Body of pancreas (tissue), 4 donors: ENCODE results near the gene CAPN1. TPM values are rescaled to one million over a fixed set of nuclear protein-coding genes. Genes with fewer than 3 reads are reported as not detected.
"Not testable (repeated sequence)": the region's sequence is repeated elsewhere in the genome, so short reads cannot be mapped to it uniquely, and the experiment has no call there.

Source experiments
- ATAC-seq: fragments of 150-250 bp; one replicate; pipeline ENCODE4 v1.9.1; 2016
- DNase-seq, 4 donors: peaks; one replicate each; pipeline ENCODE4 v3.0.0-alpha.2; 2019
- H3K27ac ChIP-seq, 4 donors: fragments of 200-600 bp; sonication (generic); 1 replicate in 3 of 4; 2 replicates in 1 of 4; pipeline versions ENCODE4 v1.5.1 to v1.6.1; 2016 to 2019; ENCODE audit warnings: mild to moderate bottlenecking in 1 of 4, mixed read lengths in 1 of 4, moderate library complexity in 1 of 4
- H3K27me3 ChIP-seq, 2 donors: fragments of 200-600 bp; sonication (generic); one replicate each; pipeline ENCODE4 v1.6.0; 2016; ENCODE audit warnings: mild to moderate bottlenecking in 1 of 2
- H3K36me3 ChIP-seq, 2 donors: fragments of 200-600 bp; sonication (generic); replicated peaks in 1 of 2; 2 replicates each; pipeline ENCODE4 v1.5.1; 2016; ENCODE audit warnings: low read depth in 2 of 2; ENCODE audit not compliant: insufficient read depth in 1 of 2
- H3K4me1 ChIP-seq: fragments of 200-600 bp; sonication (generic); one replicate; pipeline ENCODE4 v1.6.0; 2016
- H3K4me3 ChIP-seq, 2 donors: fragments of 200-600 bp; sonication (generic); 1 replicate in 1 of 2; 2 replicates in 1 of 2; pipeline ENCODE4 v1.5.1; 2016 to 2019
- H3K9me3 ChIP-seq, 3 donors: fragments of 200-600 bp; sonication (generic); 1 replicate in 2 of 3; 2 replicates in 1 of 3; pipeline ENCODE4 v1.5.1; 2016
- CTCF ChIP-seq, 7 experiments: fragments of 450-650 bp in 4 of 7; fragments of 200-600 bp in 3 of 7; sonication (generic) in 3 of 7; IDR thresholded peaks; one replicate each; pipeline ENCODE4 v1.5.1; 2016 to 2019; ENCODE audit warnings: antibody characterized with exemption in 7 of 7
- POLR2A ChIP-seq, 3 donors: fragments of 450-650 bp; IDR thresholded peaks; one replicate each; pipeline ENCODE4 v1.6.1; 2016; ENCODE audit warnings: antibody characterized with exemption in 3 of 3, mild to moderate bottlenecking in 2 of 3
- WGBS, 2 donors: methylation state at CpG; one replicate each; pipeline ENCODE4 v1.1.5; 2017; 5-methylcytosine and 5-hydroxymethylcytosine counted together
- intact Hi-C: fragments of 100-400 bp; cut with DNase I; formaldehyde crosslinking; loops from one replicate; pipeline ENCODE4 v1.15.1; 2023
- total RNA-seq, 2 donors: library from RNA; depleted of rRNA; stranded (reverse); fragments of >200 nt; gene quantifications; one replicate each; pipeline ENCODE4 v1.1.0, GENCODE V29; 2016

The CAPN1 gene
- total RNA-seq, 2 donors from 2014 or later, result 142 to 245 TPM

DNA sequence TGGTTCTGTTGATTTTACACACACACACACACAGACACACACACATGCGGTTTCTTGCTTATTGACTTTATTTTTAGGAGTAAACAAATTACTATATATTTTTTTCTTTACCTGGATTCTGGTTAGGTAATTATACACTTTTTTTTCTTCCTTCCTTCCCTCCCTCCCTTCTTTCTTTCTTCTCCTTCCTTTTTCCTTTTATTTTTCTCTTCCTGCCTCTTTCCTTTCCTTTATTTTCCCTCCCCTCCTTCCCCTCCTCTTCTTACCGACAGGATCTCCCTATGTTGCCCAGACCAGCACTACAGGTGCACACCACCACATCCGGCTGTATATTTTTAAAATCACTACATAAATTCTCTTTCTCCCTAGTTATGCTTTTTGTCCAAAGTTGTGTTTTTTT, 14.8 kb upstream of the CAPN1 start:
- H3K27ac ChIP-seq, result no peak overlapping the region
- intact Hi-C loops, result no loop called here
- H3K4me3 ChIP-seq, result no peak overlapping the region
- TF ChIP-seq CTCF (IDR thresholded peaks at IDR 0.05) (no peak), POLR2A (IDR thresholded peaks at IDR 0.05) (no peak)
- ATAC-seq, result no peak
- H3K27me3 ChIP-seq, result no peaks in the 10 kb centered on the region
- H3K36me3 ChIP-seq, result no peaks in the 10 kb centered on the region
- no peaks in the 10 kb centered on the region for H3K9me3 ChIP-seq
- peaks cover 9% of the 10 kb centered on the region for H3K4me1 ChIP-seq
- no peak for DNase-seq
- 71% methylated on average over 3 of the region's 3 CpGs for WGBS, 2 donors

- ATAC-seq, result no peak
- WGBS, 2 donors, result 84 to 88% methylated on average over 3 of the region's 3 CpGs
- TF ChIP-seq CTCF (IDR thresholded peaks at IDR 0.05) (no peak), POLR2A (IDR thresholded peaks at IDR 0.05) (no peak)
Measured at GRCh38 chr11:65167656-65168055, 14.1 kb upstream of the CAPN1 start.

DNA sequence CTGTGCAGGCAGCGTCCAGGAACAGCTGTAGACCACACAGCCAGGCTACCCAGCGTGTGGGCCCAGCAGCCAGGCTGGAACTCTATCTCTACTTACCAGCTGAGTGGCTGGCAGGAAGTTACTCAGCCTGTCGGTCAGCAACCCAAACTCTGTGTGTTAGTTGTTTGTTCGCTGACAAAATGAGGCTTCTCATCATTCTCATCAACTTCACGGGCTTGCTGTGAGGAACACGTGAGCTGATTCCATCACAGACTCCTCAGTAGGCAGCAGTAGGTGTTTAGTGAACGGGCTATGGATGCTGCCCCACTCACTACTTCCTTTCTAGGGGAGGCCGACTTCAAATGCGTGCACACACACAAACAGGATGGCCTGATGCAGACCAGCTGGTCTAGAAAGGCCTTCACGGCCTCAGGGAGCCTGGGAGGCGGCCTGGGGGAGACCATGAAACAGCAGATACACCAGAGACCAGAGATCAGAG, 12.5 kb upstream of the CAPN1 start:
- Histone ChIP-seq H3K27me3 (no peaks in the 10 kb centered on the region), H3K4me3 (no peak overlapping the region), H3K9me3 (no peaks in the 10 kb centered on the region), H3K36me3 (no peaks in the 10 kb centered on the region), H3K4me1 (peaks cover 9% of the 10 kb centered on the region), H3K27ac (no peak overlapping the region)
- intact Hi-C loops, result no loop called here
- DNase-seq (no peak), ATAC-seq (no peak)
- 72 to 91% methylated on average over 7 to 11 of the region's 11 CpGs for WGBS, 2 donors
- TF ChIP-seq POLR2A (IDR thresholded peaks at IDR 0.05) (no peak), CTCF (IDR thresholded peaks at IDR 0.05) (no peak)

More at GRCh38 chr11:65167656-65168055, 14.1 kb upstream of the CAPN1 start:
- H3K27me3 ChIP-seq, result no peaks in the 10 kb centered on the region
- H3K4me3 ChIP-seq, result no peak overlapping the region
- no peaks in the 10 kb centered on the region for H3K36me3 ChIP-seq
- no peak for DNase-seq
- peaks cover 9% of the 10 kb centered on the region for H3K4me1 ChIP-seq
- H3K9me3 ChIP-seq, result no peaks in the 10 kb centered on the region
- intact Hi-C loops, result no loop called here
- H3K27ac ChIP-seq, result no peak overlapping the region

DNA sequence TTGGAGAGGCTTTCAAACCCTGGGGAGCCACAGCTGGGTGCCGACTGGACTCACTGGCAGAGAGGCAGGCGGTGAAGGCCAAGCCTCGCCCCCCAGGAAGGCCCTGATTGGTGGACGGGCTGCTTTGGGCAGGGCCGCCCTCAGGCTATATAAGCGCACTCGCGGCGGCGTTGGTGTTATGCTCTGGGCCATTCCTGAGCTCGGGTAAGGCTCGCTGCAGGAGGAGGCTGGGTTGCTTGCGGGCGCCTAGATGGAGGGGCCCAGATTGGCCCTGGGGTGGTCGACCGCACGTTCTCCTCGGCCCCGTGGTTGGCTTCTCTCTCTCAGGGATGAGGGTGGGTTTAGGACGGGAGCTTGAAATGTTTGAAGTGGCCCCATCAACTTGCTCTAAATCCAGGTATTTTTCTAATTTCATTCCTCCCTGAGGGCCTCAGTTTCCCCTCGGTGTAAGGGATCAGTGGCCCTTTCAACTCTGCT, 11.6 kb upstream of the CAPN1 start, which contains the start of gene SPDYC:
Gene SPDYC (plus strand): TSS at position 176 of the 477 bp plus-strand sequence. CDS start 1,125 bp downstream, outside the sequence.
- Histone ChIP-seq H3K27ac (no peak within 1 kb of the TSS), H3K27me3 (no peaks in the 10 kb centered on the region), H3K36me3 (no peaks in the 10 kb centered on the region), H3K4me3 (no peak within 1 kb of the TSS), H3K9me3 (no peaks in the 10 kb centered on the region), H3K4me1 (peaks cover 9% of the 10 kb centered on the region)
- 91 to 95% methylated on average over 12 to 21 of the region's 21 CpGs for WGBS, 2 donors
- TF ChIP-seq POLR2A (IDR thresholded peaks at IDR 0.05), result no peak
- TF ChIP-seq CTCF (IDR thresholded peaks at IDR 0.05), result no peak
- intact Hi-C loops, result no loop called here
- DNase-seq, result no peak
- ATAC-seq, result no peak

DNA sequence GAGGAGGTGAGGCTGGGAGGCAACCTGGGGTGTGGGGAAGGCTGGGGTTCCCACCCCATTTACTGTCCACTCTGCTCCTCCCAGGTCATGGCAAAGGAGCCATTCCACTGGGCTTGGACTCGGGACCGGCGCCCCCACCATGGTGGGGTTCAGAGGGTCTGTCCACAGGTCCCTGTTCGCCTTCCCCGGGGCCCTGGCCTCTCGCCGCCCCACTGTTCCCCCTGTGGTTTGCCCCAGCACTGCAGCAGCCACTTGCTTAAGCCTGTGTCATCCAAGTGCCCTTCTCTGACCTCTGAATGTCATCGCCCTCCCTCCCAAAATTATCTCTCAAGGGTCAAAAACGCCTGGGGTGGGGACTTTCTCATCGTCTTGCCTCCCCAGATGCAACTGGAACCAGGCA, 9.1 kb upstream of the CAPN1 start:
- intact Hi-C loops, result no loop called here
- H3K27ac ChIP-seq, result no peak overlapping the region

GRCh38 chr11:65174571-65175010, 7.1 kb upstream of the CAPN1 start:
- H3K4me1 ChIP-seq, ATAC-seq, DNase-seq, intact Hi-C loops, H3K9me3 ChIP-seq, H3K27ac ChIP-seq, H3K4me3 ChIP-seq, H3K27me3 ChIP-seq, H3K36me3 ChIP-seq: not testable (repeated sequence)
- 43 to 50% methylated on average over 2 of the region's 2 CpGs for WGBS, 2 donors

More for the DNA sequence above, 9.1 kb upstream of the CAPN1 start:
- 75 to 79% methylated on average over 9 of the region's 10 CpGs for WGBS, 2 donors
- Histone ChIP-seq H3K27me3 (no peaks in the 10 kb centered on the region), H3K9me3 (no peaks in the 10 kb centered on the region), H3K4me1 (no peaks in the 10 kb centered on the region), H3K36me3 (no peaks in the 10 kb centered on the region), H3K4me3 (no peak overlapping the region)
- TF ChIP-seq CTCF (IDR thresholded peaks at IDR 0.05), result no peak
- no peak for TF ChIP-seq POLR2A (IDR thresholded peaks at IDR 0.05)
- DNase-seq (no peak), ATAC-seq (no peak)
